Heart left ventricle (tissue), 13 donors: ENCODE measurements around the gene KRT1.

ENCODE experiments used
- CTCF ChIP-seq, 12 donors: fragments of 200-600 bp; sonication (generic) in 4 of 12; IDR thresholded peaks; one replicate each; pipeline versions ENCODE4 v1.5.0 to v1.8.0; 2018 to 2022; ENCODE audit warnings: antibody characterized with exemption in 12 of 12, mild to moderate bottlenecking in 5 of 12
- POLR2A ChIP-seq, 2 donors: fragments of 450-650 bp; IDR thresholded peaks; one replicate each; pipeline ENCODE4 v1.6.1; 2017; ENCODE audit warnings: antibody characterized with exemption in 2 of 2, mild to moderate bottlenecking in 2 of 2, moderate library complexity in 2 of 2
- donor health status: ischemic (EF 13 %, LVEDD 7.1; RV severe dilation, severe dysfunction).
- donor health status: DM: no; HTN: yes; CAD: no.
- donor health status: DM: no; HTN: no; CAD: no.
- donor health status: ischemic (EF 25% LVEDD 6.9; RV normal size, moderate dysfunction).
- donor health status: ischemic (EF 25% LVEDD 5.7; RV mildly dilated, moderate dysfunction).
- donor health status: ischemic (EF 35%, LVEDD 5.7; RV mildly dilated, moderate dysfunction).
- donor health status: nonischemic (EF 11% LVEDD 7.7; RV severe dilation, severe dysfunction).
- donor health status: DM: yes; HTN: yes; CAD: no.
- donor health status: PGD.
- donor health status: ischemic (EF 29% LVEDD 5.4; RV normal size, mild dysfunction).
- donor health status: nonischemic (EF 23%, LVEDD 6.1; RV moderate dilation, normal function).

- no peak for TF ChIP-seq CTCF (IDR thresholded peaks at IDR 0.05)
- no peak for TF ChIP-seq POLR2A (IDR thresholded peaks at IDR 0.05)
These were observed 29.6 kb downstream of the KRT1 start for GRCh38 chr12:52650520-52651081.
